T-helper 17 cell (primary cell): ENCODE measurements around the gene IGSF9. TPM values are rescaled to one million over a fixed set of nuclear protein-coding genes. Genes with fewer than 3 reads are reported as not detected.
"Not testable (repeated sequence)": the region's sequence is repeated elsewhere in the genome, so short reads cannot be mapped to it uniquely, and the experiment has no call there.

Experiments
- ATAC-seq: fragments of 150-1000 bp; cut with Tn5 transposase; 2 replicates; pipeline ENCODE4 v1.10.0; 2021; ENCODE audit warnings: mild to moderate bottlenecking, moderate library complexity
- DNase-seq, 3 donors: peaks; one replicate each; pipeline versions ENCODE4 v3.0.0 to v3.0.0-alpha.2; 2020 to 2021
- H3K9me3 ChIP-seq: one replicate; pipeline ENCODE4 v1.7.0; 2013; ENCODE audit warnings: low read length, mild to moderate bottlenecking; ENCODE audit not compliant: control insufficient read depth, poor library complexity, severe bottlenecking
- H3K27ac Mint-ChIP-seq: one replicate; pipeline ENCODE4 v1.8.0; 2022; ENCODE audit warnings: mild to moderate bottlenecking, moderate library complexity, mixed read lengths
- H3K27me3 Mint-ChIP-seq: one replicate; pipeline ENCODE4 v1.8.0; 2022; ENCODE audit warnings: mixed read lengths
- H3K36me3 Mint-ChIP-seq: one replicate; pipeline ENCODE4 v1.8.0; 2022; ENCODE audit warnings: low read depth, mixed read lengths
- H3K4me1 Mint-ChIP-seq: one replicate; pipeline ENCODE4 v1.8.0; 2022; ENCODE audit warnings: mild to moderate bottlenecking, mixed read lengths
- H3K4me3 Mint-ChIP-seq: one replicate; pipeline ENCODE4 v1.8.0; 2022; ENCODE audit warnings: mild to moderate bottlenecking, moderate library complexity, mixed read lengths
- total RNA-seq, 4 donors: library from RNA in 2 of 4; stranded (reverse) in 2 of 4; gene quantifications; one replicate each; pipeline ENCODE4 v1.2.3 and lab custom pipeline; 2022 to 2026

The IGSF9 gene
- total RNA-seq, 2 donors from 2014 or later = 0.07 TPM; not detected in 1

- Mint-ChIP-seq H3K36me3 (peaks cover 7% of the 10 kb centered on the region), H3K27me3 (no peaks in the 10 kb centered on the region), H3K4me1 (peaks cover 70% of the 10 kb centered on the region), H3K4me3 (peak overlapping the region; percentile 52), H3K27ac (peak overlapping the region; percentile 96)
- H3K9me3 ChIP-seq = no peaks in the 10 kb centered on the region
- DNase-seq = no peak
- no peak for ATAC-seq
Measured at GRCh38 chr1:159913451-159914192, 31.8 kb downstream of the IGSF9 start.

GRCh38 chr1:159911326-159912070 lies 33.9 kb downstream of the IGSF9 start:
- H3K36me3 Mint-ChIP-seq = no peaks in the 10 kb centered on the region

GRCh38 chr1:159908031-159908940 lies 37.1 kb downstream of the IGSF9 start:
- H3K27ac Mint-ChIP-seq = peak overlapping the region; percentile 96
- H3K4me3 Mint-ChIP-seq = no peak overlapping the region
- no peaks in the 10 kb centered on the region for H3K9me3 ChIP-seq
- H3K27me3 Mint-ChIP-seq = no peaks in the 10 kb centered on the region
- no peak for DNase-seq
- H3K36me3 Mint-ChIP-seq = no peaks in the 10 kb centered on the region
- peaks cover 46% of the 10 kb centered on the region for H3K4me1 Mint-ChIP-seq
- ATAC-seq = no peak

More at GRCh38 chr1:159911326-159912070, 33.9 kb downstream of the IGSF9 start:
- no peak for ATAC-seq
- H3K27me3 Mint-ChIP-seq = no peaks in the 10 kb centered on the region
- H3K4me3 Mint-ChIP-seq = peak overlapping the region; percentile 55
- no peak for DNase-seq
- H3K4me1 Mint-ChIP-seq = peaks cover 70% of the 10 kb centered on the region
- H3K9me3 ChIP-seq = no peaks in the 10 kb centered on the region
- H3K27ac Mint-ChIP-seq = peak overlapping the region; percentile 96

GRCh38 chr1:159906960-159907359 lies 38.5 kb downstream of the IGSF9 start:
- Mint-ChIP-seq H3K27me3 (no peaks in the 10 kb centered on the region), H3K4me3 (peak overlapping the region; percentile 36), H3K4me1 (peaks cover 34% of the 10 kb centered on the region), H3K36me3 (no peaks in the 10 kb centered on the region), H3K27ac (peak overlapping the region; percentile 96)
- no peak for ATAC-seq
- no peaks in the 10 kb centered on the region for H3K9me3 ChIP-seq
- DNase-seq = no peak

- not testable (repeated sequence) for H3K9me3 ChIP-seq, H3K27me3 Mint-ChIP-seq, H3K4me3 Mint-ChIP-seq, H3K27ac Mint-ChIP-seq, DNase-seq, ATAC-seq, H3K36me3 Mint-ChIP-seq
- peaks cover 17% of the 10 kb centered on the region for H3K4me1 Mint-ChIP-seq
Measured at GRCh38 chr1:159904036-159904435, 41.4 kb downstream of the IGSF9 start.

- ATAC-seq = no peak
- no peaks in the 10 kb centered on the region for H3K27me3 Mint-ChIP-seq
- H3K9me3 ChIP-seq = no peaks in the 10 kb centered on the region
- no peak overlapping the region for H3K27ac Mint-ChIP-seq
- H3K4me3 Mint-ChIP-seq = no peak overlapping the region
- peaks cover 15% of the 10 kb centered on the region for H3K4me1 Mint-ChIP-seq
- no peaks in the 10 kb centered on the region for H3K36me3 Mint-ChIP-seq
- no peak for DNase-seq
Measured at GRCh38 chr1:159902541-159902940, 42.9 kb downstream of the IGSF9 start.

- peaks cover 16% of the 10 kb centered on the region for H3K4me1 Mint-ChIP-seq
- ATAC-seq (no peak), DNase-seq (no peak)
- no peaks in the 10 kb centered on the region for H3K9me3 ChIP-seq
- no peak overlapping the region for H3K4me3 Mint-ChIP-seq
- no peaks in the 10 kb centered on the region for H3K36me3 Mint-ChIP-seq
- H3K27me3 Mint-ChIP-seq = peaks cover 4% of the 10 kb centered on the region
- H3K27ac Mint-ChIP-seq = peak overlapping the region; percentile 39
Measured at GRCh38 chr1:159900755-159901360, 44.6 kb downstream of the IGSF9 start.

DNA sequence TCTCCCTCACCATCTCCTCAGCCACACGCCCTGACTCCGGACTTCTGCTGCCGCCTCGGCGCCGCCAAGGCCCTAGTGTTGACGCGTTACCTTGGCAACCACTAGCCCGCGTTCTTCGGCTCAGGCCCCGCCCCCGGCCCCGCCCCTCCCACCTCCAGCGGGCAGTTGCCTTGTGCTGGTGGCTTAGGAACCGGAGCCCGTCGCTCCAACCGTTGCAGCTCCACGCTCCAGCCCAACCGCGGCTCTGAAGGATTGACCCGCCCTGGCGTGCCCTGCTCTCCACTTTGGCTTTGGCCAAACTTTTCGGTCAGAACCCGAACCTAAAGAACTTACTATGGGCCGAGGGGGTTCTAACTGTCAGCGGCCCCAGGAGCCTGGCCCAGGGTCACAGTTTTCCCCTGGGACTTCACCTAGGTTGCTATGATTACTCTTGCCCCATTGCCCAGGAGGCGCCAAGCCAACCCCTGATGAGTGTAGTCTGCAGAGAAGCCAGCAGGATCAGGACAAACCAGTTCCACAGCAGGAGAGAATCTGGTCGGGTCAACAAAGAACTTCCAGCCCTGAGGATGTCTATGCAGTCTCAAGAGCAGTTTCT lies 45.2 kb downstream of the IGSF9 start, which contains the start of gene CFAP45:
Gene CFAP45 (minus strand): TSS at position 80 of the 595 bp plus-strand sequence. CDS start 67 bp downstream, at position 13.
- H3K27ac Mint-ChIP-seq = peak within 1 kb of the TSS; percentile 65
- H3K4me1 Mint-ChIP-seq = peaks cover 16% of the 10 kb centered on the region
- no peak within 1 kb of the TSS for H3K4me3 Mint-ChIP-seq
- peak; percentile 57 for ATAC-seq
- H3K9me3 ChIP-seq = no peaks in the 10 kb centered on the region
- H3K36me3 Mint-ChIP-seq = no peaks in the 10 kb centered on the region
- H3K27me3 Mint-ChIP-seq = peaks cover 10% of the 10 kb centered on the region
- no peak for DNase-seq

DNA sequence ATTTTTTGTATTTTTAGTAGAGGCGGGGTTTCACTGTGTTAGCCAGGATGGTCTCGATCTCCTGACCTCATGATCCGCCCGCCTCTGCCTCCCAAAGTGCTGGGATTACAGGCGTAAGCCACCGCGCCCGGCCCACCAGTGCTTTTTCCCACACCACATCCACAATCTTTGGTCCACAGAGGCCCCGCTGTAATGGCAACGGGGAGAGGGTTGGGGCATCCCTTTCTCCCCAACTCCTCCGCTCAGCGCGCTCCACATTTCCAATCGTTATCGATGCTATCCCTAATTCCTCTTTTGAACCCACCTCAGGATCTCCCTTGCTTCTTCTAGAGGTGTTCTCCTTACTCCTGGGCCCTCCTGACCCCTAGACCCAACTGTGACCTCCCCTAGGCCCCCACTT lies 45.8 kb downstream of the IGSF9 start:
- not testable (repeated sequence) for ATAC-seq, H3K27ac Mint-ChIP-seq
- peaks cover 16% of the 10 kb centered on the region for H3K4me1 Mint-ChIP-seq

GRCh38 chr1:159898527-159898926 lies 46.9 kb downstream of the IGSF9 start:
- H3K4me1 Mint-ChIP-seq = peaks cover 16% of the 10 kb centered on the region
- no peaks in the 10 kb centered on the region for H3K9me3 ChIP-seq
- H3K36me3 Mint-ChIP-seq = no peaks in the 10 kb centered on the region
- ATAC-seq (no peak), DNase-seq (no peak)
- no peak overlapping the region for H3K4me3 Mint-ChIP-seq
- peaks cover 10% of the 10 kb centered on the region for H3K27me3 Mint-ChIP-seq
- peak overlapping the region; percentile 65 for H3K27ac Mint-ChIP-seq

More for the DNA sequence above, 45.8 kb downstream of the IGSF9 start:
- H3K27me3 Mint-ChIP-seq = peaks cover 10% of the 10 kb centered on the region
- not testable (repeated sequence) for H3K4me3 Mint-ChIP-seq, H3K36me3 Mint-ChIP-seq, DNase-seq, H3K9me3 ChIP-seq

DNA sequence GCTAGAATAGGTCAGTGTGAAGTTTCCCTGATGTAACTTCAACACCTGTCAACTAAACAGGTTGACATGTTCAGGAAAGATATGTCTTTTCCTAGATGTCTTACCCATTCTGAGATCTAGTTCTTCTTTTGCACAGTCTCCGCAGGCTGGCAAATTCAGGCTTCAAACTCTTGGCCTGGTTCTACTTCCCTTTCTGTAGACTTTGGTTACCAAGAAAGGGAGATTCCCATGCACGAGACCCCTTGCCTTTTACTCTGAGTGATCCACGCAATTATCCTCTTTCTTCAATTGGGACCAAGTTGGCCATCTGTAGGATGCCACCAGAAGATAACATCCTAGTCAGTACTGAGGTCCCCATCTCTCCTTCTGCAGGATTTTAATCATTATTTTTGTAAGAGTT lies 47.5 kb downstream of the IGSF9 start:
- no peaks in the 10 kb centered on the region for H3K36me3 Mint-ChIP-seq
- no peaks in the 10 kb centered on the region for H3K9me3 ChIP-seq
- peaks cover 18% of the 10 kb centered on the region for H3K4me1 Mint-ChIP-seq
- peak overlapping the region; percentile 65 for H3K27ac Mint-ChIP-seq
- DNase-seq (no peak), ATAC-seq (no peak)
- peaks cover 10% of the 10 kb centered on the region for H3K27me3 Mint-ChIP-seq
- H3K4me3 Mint-ChIP-seq = no peak overlapping the region

DNA sequence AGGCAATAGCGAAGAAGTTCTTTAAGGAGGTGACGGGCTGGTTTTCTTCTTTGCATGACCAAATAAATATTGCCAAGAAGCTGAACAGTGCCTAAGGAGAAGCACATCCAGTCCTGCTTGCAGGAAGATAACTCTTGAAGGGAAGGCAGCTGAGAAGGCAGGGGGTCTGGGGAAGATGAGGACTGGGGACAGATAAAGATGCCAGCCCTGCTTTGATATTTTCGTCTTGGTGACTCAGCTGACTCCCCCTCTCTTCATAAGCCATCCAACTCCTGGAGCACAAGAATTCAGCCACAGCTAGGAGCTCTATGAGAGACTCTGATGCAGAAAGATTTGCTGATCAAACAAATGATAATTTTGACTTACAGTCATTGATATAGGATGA lies 48.9 kb downstream of the IGSF9 start:
- ATAC-seq = no peak
- Mint-ChIP-seq H3K27ac (no peak overlapping the region), H3K4me1 (peaks cover 25% of the 10 kb centered on the region), H3K36me3 (no peaks in the 10 kb centered on the region), H3K4me3 (no peak overlapping the region), H3K27me3 (peaks cover 10% of the 10 kb centered on the region)
- no peaks in the 10 kb centered on the region for H3K9me3 ChIP-seq
- no peak for DNase-seq
